Naive thymus-derived CD4-positive, alpha-beta T cell (primary cell): ENCODE results near the gene COL4A6. TPM values are rescaled to one million over a fixed set of nuclear protein-coding genes. Genes with fewer than 3 reads are reported as not detected.

Experiments
- ATAC-seq: fragments of 150-1000 bp; cut with Tn5 transposase; 2 replicates; pipeline ENCODE4 v1.10.0; 2021; ENCODE audit warnings: mild to moderate bottlenecking, moderate library complexity
- CTCF ChIA-PET: fragments of 350-600 bp; sonication (Branson Sonifier 250); formaldehyde crosslinking; loops from one replicate; lab custom pipeline; 2021; ENCODE audit warnings: antibody characterized with exemption; lab: Charles Lee
- POLR2A ChIA-PET: fragments of 350-600 bp; sonication (Branson Sonifier 250); formaldehyde crosslinking; loops from one replicate; lab custom pipeline; 2021; ENCODE audit warnings: antibody characterized with exemption, inconsistent platforms; lab: Charles Lee
- DNase-seq, 9 donors: peaks; one replicate each; pipeline versions ENCODE4 v3.0.0 to v3.0.0-alpha.2; 2020 to 2022; ENCODE audit warnings: mixed read lengths in 1 of 9
- H3K27ac ChIP-seq: one replicate; pipeline ENCODE4 v1.7.0; 2013; ENCODE audit warnings: mild to moderate bottlenecking, low read depth, low read length, moderate library complexity
- H3K27me3 ChIP-seq, 2 donors: one replicate each; pipeline ENCODE4 v1.7.0; 2013; ENCODE audit warnings: low read length in 2 of 2, mild to moderate bottlenecking in 2 of 2, moderate library complexity in 2 of 2; ENCODE audit not compliant: control insufficient read depth in 2 of 2, insufficient read depth in 2 of 2
- H3K36me3 ChIP-seq, 3 experiments: 1 replicate in 2 of 3; 2 replicates in 1 of 3; pipeline ENCODE4 v1.7.0; 2013; ENCODE audit warnings: low read length in 3 of 3, mild to moderate bottlenecking in 3 of 3, moderate library complexity in 1 of 3; ENCODE audit not compliant: insufficient read depth in 3 of 3, control insufficient read depth in 2 of 3
- H3K4me1 ChIP-seq, 2 donors: one replicate each; pipeline ENCODE4 v1.7.0; 2013; ENCODE audit warnings: low read length in 2 of 2, mild to moderate bottlenecking in 2 of 2, moderate library complexity in 1 of 2; ENCODE audit not compliant: control insufficient read depth in 2 of 2, insufficient read depth in 2 of 2
- H3K4me3 ChIP-seq: 2 replicates; pipeline ENCODE4 v1.7.0; 2013; ENCODE audit warnings: mild to moderate bottlenecking, low read length
- H3K9me3 ChIP-seq, 3 experiments: 1 replicate in 2 of 3; 2 replicates in 1 of 3; pipeline ENCODE4 v1.7.0; 2013; ENCODE audit warnings: low read length in 3 of 3; ENCODE audit not compliant: control insufficient read depth in 2 of 3
- H3K27ac Mint-ChIP-seq, 9 donors: one replicate each; pipeline ENCODE4 v1.8.0; 2020 to 2022; ENCODE audit warnings: mixed read lengths in 9 of 9, mild to moderate bottlenecking in 8 of 9, moderate library complexity in 5 of 9, inconsistent platforms in 2 of 9
- H3K27me3 Mint-ChIP-seq, 5 donors: one replicate each; pipeline ENCODE4 v1.8.0; 2021 to 2022; ENCODE audit warnings: mixed read lengths in 5 of 5, mild to moderate bottlenecking in 1 of 5
- H3K36me3 Mint-ChIP-seq, 5 donors: one replicate each; pipeline ENCODE4 v1.8.0; 2020 to 2022; ENCODE audit warnings: mixed read lengths in 5 of 5, mild to moderate bottlenecking in 3 of 5, inconsistent platforms in 1 of 5
- H3K4me1 Mint-ChIP-seq, 7 donors: one replicate each; pipeline ENCODE4 v1.8.0; 2020 to 2022; ENCODE audit warnings: mixed read lengths in 7 of 7, mild to moderate bottlenecking in 3 of 7, inconsistent platforms in 1 of 7
- H3K4me3 Mint-ChIP-seq, 10 donors: one replicate each; pipeline ENCODE4 v1.8.0; 2020 to 2022; ENCODE audit warnings: mild to moderate bottlenecking in 10 of 10, mixed read lengths in 10 of 10, moderate library complexity in 6 of 10, inconsistent platforms in 2 of 10
- H3K9me3 Mint-ChIP-seq, 11 donors: one replicate each; pipeline ENCODE4 v1.8.0; 2020 to 2022; ENCODE audit warnings: mixed read lengths in 11 of 11, mild to moderate bottlenecking in 4 of 11, inconsistent platforms in 1 of 11, moderate library complexity in 1 of 11
- intact Hi-C, 2 donors: fragments of 100-400 bp; cut with micrococcal nuclease; formaldehyde crosslinking; loops; one replicate each; pipeline ENCODE4 v1.15.1; 2023
- polyA plus RNA-seq, 2 donors: library from polyadenylated mRNA; unstranded; fragments of 300-500 nt; fragmentation: Illumina TruSeq; gene quantifications; one replicate each; pipeline ENCODE4 v1.2.3, GENCODE V29; 2021
- total RNA-seq, 6 experiments: library from RNA in 5 of 6; stranded (reverse) in 5 of 6; gene quantifications; 1 replicate in 5 of 6; 2 replicates in 1 of 6; pipeline ENCODE4 v1.2.3 and lab custom pipeline; 2021 to 2026

COL4A6 gene
- total and polyA plus RNA-seq, 7 experiments from 2014 or later = not detected

- ATAC-seq (no peak), DNase-seq (no peak)
- intact Hi-C loops = no loop called here
- no peaks in the 10 kb centered on the region for H3K27me3 ChIP-seq
- Mint-ChIP-seq H3K9me3 (no peaks in the 10 kb centered on the region), H3K36me3 (peaks cover 4 to 10% (median 9%) of the 10 kb centered on the region in 5 donors), H3K4me3 (no peak overlapping the region), H3K4me1 (no peaks in the 10 kb centered on the region), H3K27me3 (no peaks in the 10 kb centered on the region), H3K27ac (no peak overlapping the region)
- no peaks in the 10 kb centered on the region for H3K36me3 ChIP-seq
- no peak overlapping the region for H3K4me3 ChIP-seq
- no peaks in the 10 kb centered on the region for H3K4me1 ChIP-seq
- ChIA-PET CTCF (no interaction called here), POLR2A (interaction anchor here (0.6 kb wide), 1 partner anchor 35 kb away, joined by 3 read pairs; no protein-coding TSS in a partner anchor)
- H3K27ac ChIP-seq = no peak overlapping the region
- H3K9me3 ChIP-seq = no peaks in the 10 kb centered on the region
These were observed 280.6 kb downstream of the COL4A6 start for GRCh38 chrX:108157628-108158027.

GRCh38 chrX:108156934-108157466, 281.2 kb downstream of the COL4A6 start:
- Histone ChIP-seq H3K4me3 (no peak overlapping the region), H3K27ac (no peak overlapping the region), H3K9me3 (no peaks in the 10 kb centered on the region), H3K27me3 (no peaks in the 10 kb centered on the region), H3K36me3 (no peaks in the 10 kb centered on the region), H3K4me1 (no peaks in the 10 kb centered on the region)
- intact Hi-C loops = no loop called here
- no peaks in the 10 kb centered on the region for H3K9me3 Mint-ChIP-seq
- POLR2A ChIA-PET = no interaction called here
- no peaks in the 10 kb centered on the region for H3K27me3 Mint-ChIP-seq
- DNase-seq (no peak), ATAC-seq (no peak)
- H3K27ac Mint-ChIP-seq = no peak overlapping the region
- peaks cover 4 to 13% (median 9%) of the 10 kb centered on the region in 5 donors for H3K36me3 Mint-ChIP-seq
- CTCF ChIA-PET = no interaction called here
- no peak overlapping the region for H3K4me3 Mint-ChIP-seq
- no peaks in the 10 kb centered on the region for H3K4me1 Mint-ChIP-seq

DNA sequence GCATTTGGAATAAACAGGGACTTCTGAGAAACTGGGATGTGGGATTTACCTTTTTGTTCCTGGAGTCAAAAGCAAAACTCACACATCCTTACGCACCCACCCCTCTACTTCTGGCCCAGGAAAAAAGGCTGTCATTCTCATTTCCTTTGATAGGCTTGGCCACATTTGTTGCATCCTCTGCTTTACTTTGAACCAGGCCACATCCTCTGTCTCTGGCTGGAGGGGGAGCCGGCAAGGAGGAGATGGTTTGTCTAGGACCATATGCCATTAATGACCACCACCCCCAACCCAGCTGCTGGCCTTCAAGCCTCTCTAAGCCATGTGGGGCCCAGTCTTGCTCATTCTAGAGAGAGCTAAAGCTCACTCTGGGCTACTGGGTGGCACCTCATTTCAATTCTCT, 282.1 kb downstream of the COL4A6 start:
- Mint-ChIP-seq H3K27me3 (no peaks in the 10 kb centered on the region), H3K4me3 (no peak overlapping the region), H3K36me3 (peaks cover 5 to 16% (median 9%) of the 10 kb centered on the region in 5 donors), H3K4me1 (no peaks in the 10 kb centered on the region), H3K27ac (peak overlapping the region in 1 of 9 donors; percentile 26), H3K9me3 (no peaks in the 10 kb centered on the region)
- Histone ChIP-seq H3K27ac (no peak overlapping the region), H3K9me3 (no peaks in the 10 kb centered on the region), H3K36me3 (no peaks in the 10 kb centered on the region), H3K4me1 (no peaks in the 10 kb centered on the region), H3K27me3 (no peaks in the 10 kb centered on the region), H3K4me3 (no peak overlapping the region)
- ChIA-PET POLR2A (no interaction called here), CTCF (no interaction called here)
- DNase-seq (no peak), ATAC-seq (no peak)
- intact Hi-C loops = no loop called here

DNA sequence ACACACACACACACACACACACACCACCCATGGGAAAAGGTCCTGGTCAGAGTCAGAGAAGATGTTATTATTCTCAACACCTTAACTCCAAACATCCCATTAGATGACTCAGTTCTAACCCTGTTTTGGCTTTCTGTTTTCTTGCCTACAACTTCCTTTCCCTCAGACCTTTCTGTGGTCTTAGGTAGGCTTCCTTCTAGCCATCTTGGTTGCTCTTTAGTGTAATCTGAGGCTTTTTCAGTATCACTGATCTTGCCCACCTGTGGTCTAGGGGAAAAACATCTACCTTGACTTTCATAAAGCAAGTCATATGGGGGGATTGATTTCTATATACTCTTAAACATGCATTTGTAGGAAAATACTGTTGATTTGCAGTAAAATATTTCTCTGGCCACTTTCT, 289.7 kb downstream of the COL4A6 start:
- POLR2A ChIA-PET = no interaction called here

DNA sequence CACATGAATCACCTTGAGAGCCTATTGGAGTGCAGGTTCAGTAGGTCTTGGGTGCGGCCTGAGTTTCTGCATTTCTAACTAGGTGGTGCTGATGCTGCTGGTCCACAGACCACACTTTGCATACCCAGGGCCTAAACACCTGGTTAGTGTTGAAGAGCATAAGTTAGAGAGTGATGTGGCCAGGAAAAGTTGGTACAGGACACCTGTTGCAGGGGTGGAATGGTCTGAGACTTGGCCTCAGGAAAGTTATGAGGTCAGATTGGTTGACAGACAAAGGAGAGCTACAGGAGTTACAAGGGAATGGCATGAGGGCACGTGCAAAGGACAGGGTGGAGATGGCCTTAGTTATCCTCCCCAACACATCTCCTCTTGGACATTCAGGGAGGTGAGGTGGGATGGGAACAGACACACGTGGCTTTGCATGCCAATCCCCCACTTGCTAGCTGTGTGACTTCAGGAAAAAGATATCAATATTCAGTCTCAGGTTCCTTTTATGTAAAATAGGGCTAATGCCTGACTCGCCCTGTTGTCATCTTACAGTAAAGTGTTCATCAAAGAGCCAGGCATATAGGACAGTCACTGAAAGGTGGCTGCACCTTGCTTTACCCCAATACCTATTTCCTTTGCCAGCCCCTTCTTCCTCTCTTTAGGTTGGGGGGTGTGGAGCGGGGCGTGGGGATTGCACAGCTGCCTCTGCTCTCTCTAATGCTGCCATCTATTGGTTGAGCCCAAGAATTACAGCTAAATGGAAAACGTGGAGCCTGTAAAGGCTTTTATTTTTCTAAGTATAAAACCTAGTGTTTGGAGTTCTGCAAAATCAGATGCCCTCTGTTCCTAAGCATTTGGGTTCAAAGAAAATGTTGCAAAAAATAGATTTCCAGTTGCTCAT, 299.2 kb downstream of the COL4A6 start:
- Histone ChIP-seq H3K4me1 (no peaks in the 10 kb centered on the region), H3K27ac (no peak overlapping the region), H3K36me3 (peaks cover 0 to 26% (median 0%) of the 10 kb centered on the region in 3 experiments), H3K9me3 (no peaks in the 10 kb centered on the region), H3K27me3 (no peaks in the 10 kb centered on the region), H3K4me3 (no peak overlapping the region)
- ChIA-PET CTCF (no interaction called here), POLR2A (no interaction called here)
- Mint-ChIP-seq H3K27me3 (no peaks in the 10 kb centered on the region), H3K27ac (no peak overlapping the region), H3K4me3 (no peak overlapping the region), H3K4me1 (no peaks in the 10 kb centered on the region), H3K36me3 (peaks cover 0 to 37% (median 18%) of the 10 kb centered on the region in 5 donors), H3K9me3 (peaks cover 0 to 2% (median 0%) of the 10 kb centered on the region in 11 donors)
- ATAC-seq (no peak), DNase-seq (peak in 1 of 9 donors; percentile 1)
- intact Hi-C loops = loop anchor here in 1 of 2 donors (5.0 kb wide), 1 partner anchor 47 kb away; the partner anchor contains the start of genes ATG4A and PSMD10

More for the DNA sequence above, 289.7 kb downstream of the COL4A6 start:
- Mint-ChIP-seq H3K27me3 (no peaks in the 10 kb centered on the region), H3K36me3 (peaks cover 4 to 36% (median 23%) of the 10 kb centered on the region in 5 donors), H3K27ac (no peak overlapping the region), H3K4me3 (no peak overlapping the region), H3K9me3 (no peaks in the 10 kb centered on the region), H3K4me1 (peaks cover 0 to 11% (median 0%) of the 10 kb centered on the region in 7 donors)
- DNase-seq (no peak), ATAC-seq (no peak)
- Histone ChIP-seq H3K4me3 (no peak overlapping the region), H3K4me1 (no peaks in the 10 kb centered on the region), H3K9me3 (no peaks in the 10 kb centered on the region), H3K27me3 (no peaks in the 10 kb centered on the region), H3K36me3 (peaks cover 0 to 3% (median 0%) of the 10 kb centered on the region in 3 experiments), H3K27ac (no peak overlapping the region)
- intact Hi-C loops = no loop called here
- CTCF ChIA-PET = no interaction called here

DNA sequence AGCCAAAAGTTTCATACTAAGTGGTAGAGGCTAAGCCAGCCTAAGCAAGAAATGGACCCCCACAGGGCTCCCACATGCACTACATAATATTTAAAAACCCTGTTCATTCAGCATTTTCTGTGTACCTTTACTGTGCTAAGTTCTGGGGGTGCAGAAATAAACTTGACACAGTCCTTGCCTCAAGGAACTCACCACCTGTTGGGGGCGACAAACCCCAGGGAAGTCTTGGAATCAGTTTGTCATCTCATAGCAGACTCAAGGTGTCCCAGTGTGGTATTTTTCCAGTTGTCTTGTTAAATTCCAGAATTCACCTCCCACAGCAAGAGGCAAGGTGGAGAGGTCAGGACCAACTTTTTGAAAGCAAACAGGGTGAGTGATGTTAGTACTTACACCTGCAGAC, 303.5 kb downstream of the COL4A6 start:
- Mint-ChIP-seq H3K27ac (no peak overlapping the region), H3K4me3 (no peak overlapping the region), H3K27me3 (no peaks in the 10 kb centered on the region), H3K36me3 (peaks cover 4 to 52% (median 21%) of the 10 kb centered on the region in 5 donors), H3K4me1 (no peaks in the 10 kb centered on the region), H3K9me3 (peaks cover 0 to 3% (median 0%) of the 10 kb centered on the region in 11 donors)
- Histone ChIP-seq H3K27me3 (no peaks in the 10 kb centered on the region), H3K4me3 (no peak overlapping the region), H3K4me1 (no peaks in the 10 kb centered on the region), H3K9me3 (no peaks in the 10 kb centered on the region), H3K36me3 (peaks cover 0 to 36% (median 0%) of the 10 kb centered on the region in 3 experiments), H3K27ac (no peak overlapping the region)
- ChIA-PET CTCF (no interaction called here), POLR2A (no interaction called here)
- no peak for ATAC-seq
- no peak for DNase-seq
- intact Hi-C loops = loop anchor here in 1 of 2 donors (5.0 kb wide), 1 partner anchor 42 kb away; the partner anchor contains the start of genes ATG4A and PSMD10
